ENCODE data around the gene ADARB2.

ADARB2 gene

GRCh38 chr10:1495915-1496517 is 241.3 kb downstream of the ADARB2 start (continued):
- no peak for TF ChIP-seq SP3 (tag by site-specific recombination; IDR thresholded peaks at IDR 0.05)
- no peak for TF ChIP-seq MEIS1 (CRISPR knock-in tag; IDR thresholded peaks at IDR 0.05; ENCODE audit: borderline replicate concordance)
- TF ChIP-seq ZFHX2 (tag by site-specific recombination; conservative IDR thresholded peaks at IDR 0.05), result no peak
- peak; percentile 36; the same call in 1 of the 2 replicates for TF ChIP-seq ZNF112 (tag by site-specific recombination; IDR thresholded peaks at IDR 0.05)
- TF ChIP-seq ZNF658 (tag by site-specific recombination; IDR thresholded peaks at IDR 0.05), result peak; percentile 33; the same call in 1 of the 2 replicates
- TF ChIP-seq ZBTB17 (tag by site-specific recombination; IDR thresholded peaks at IDR 0.05), result 0 out of 2 replicates have a peak, but pooled peaks have one; percentile 47
- no peak for TF ChIP-seq ZBTB48 (tag by site-specific recombination; IDR thresholded peaks at IDR 0.05)
- no peak for TF ChIP-seq ZNF280D (tag by site-specific recombination; IDR thresholded peaks at IDR 0.05)
- TF ChIP-seq ZSCAN18 (tag by site-specific recombination; IDR thresholded peaks at IDR 0.05), result no peak
- TF ChIP-seq SALL2 (tag by site-specific recombination; IDR thresholded peaks at IDR 0.05; ENCODE audit: borderline replicate concordance), result peak; percentile 11; the same call in 1 of the 2 replicates
- TF ChIP-seq ZSCAN5A (tag by site-specific recombination; IDR thresholded peaks at IDR 0.05), result no peak
- peak; percentile 41 for TF ChIP-seq ZNF169 (tag by site-specific recombination; IDR thresholded peaks at IDR 0.05)
- TF ChIP-seq ZNF704 (tag by site-specific recombination; IDR thresholded peaks at IDR 0.05), result no peak
- no peak for TF ChIP-seq ZNF221 (tag by site-specific recombination; IDR thresholded peaks at IDR 0.05; ENCODE audit: borderline replicate concordance)
- no peak for TF ChIP-seq ZNF19 (tag by site-specific recombination; IDR thresholded peaks at IDR 0.05; ENCODE audit: low read depth)
- TF ChIP-seq CTCF (tag by site-specific recombination; IDR thresholded peaks at IDR 0.05), result no peak
- TF ChIP-seq ZNF521 (tag by site-specific recombination; IDR thresholded peaks at IDR 0.05), result 0 out of 2 replicates have a peak, but pooled peaks have one; percentile 20
- TF ChIP-seq ZNF660 (tag by site-specific recombination; IDR thresholded peaks at IDR 0.05), result no peak
- no peak for TF ChIP-seq HOXD13 (CRISPR knock-in tag; IDR thresholded peaks at IDR 0.05; ENCODE audit: borderline replicate concordance)
- TF ChIP-seq ZBTB7A (tag by site-specific recombination; IDR thresholded peaks at IDR 0.05; ENCODE audit: low read depth), result no peak
- TF ChIP-seq ZSCAN16 (tag by site-specific recombination; IDR thresholded peaks at IDR 0.05), result no peak
- no peak for TF ChIP-seq ZNF354C (tag by site-specific recombination; IDR thresholded peaks at IDR 0.05; ENCODE audit: borderline replicate concordance, low read depth)
- no peak for TF ChIP-seq ZNF175 (tag by site-specific recombination; IDR thresholded peaks at IDR 0.05)
- 0 out of 2 replicates have a peak, but pooled peaks have one; percentile 20 for TF ChIP-seq ZFP41 (tag by site-specific recombination; IDR thresholded peaks at IDR 0.05; ENCODE audit: borderline replicate concordance)
- no peak for TF ChIP-seq ZBTB26 (tag by site-specific recombination; optimal IDR thresholded peaks at IDR 0.05)
- no peak for TF ChIP-seq ZNF785 (tag by site-specific recombination; IDR thresholded peaks at IDR 0.05)
- TF ChIP-seq ZNF747 (tag by site-specific recombination; IDR thresholded peaks at IDR 0.05), result peak; percentile 89; the same call in 1 of the 2 replicates
- TF ChIP-seq AEBP2 (tag by site-specific recombination; IDR thresholded peaks at IDR 0.05; ENCODE audit: borderline replicate concordance), result no peak
- no peak for TF ChIP-seq ZEB2 (tag by site-specific recombination; IDR thresholded peaks at IDR 0.05)
